ENCODE results near the gene SLC23A3.

Gene SLC23A3

DNA sequence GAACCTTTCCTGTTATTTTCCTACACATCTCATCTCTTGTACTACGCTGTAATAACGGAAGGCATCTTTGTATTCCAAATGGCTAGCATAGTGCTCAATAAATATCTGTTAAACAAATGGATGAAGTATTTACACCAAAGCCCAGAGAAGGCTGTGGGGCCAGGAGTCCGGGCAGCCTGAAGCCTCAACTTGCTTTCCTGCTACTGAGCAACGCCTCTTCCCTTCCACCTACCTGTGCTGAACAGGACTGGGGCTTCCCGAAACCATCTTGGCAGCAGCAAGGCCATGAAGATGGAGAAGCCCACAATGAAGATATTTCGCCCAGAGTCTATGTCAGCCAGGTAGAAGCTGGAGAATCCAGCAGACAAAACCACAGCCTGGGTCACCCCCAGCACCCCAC lies 6.7 kb downstream of the SLC23A3 start:
- Histone ChIP-seq H3K27me3 (no peaks in the 10 kb centered on the region), H3K36me3 (peaks cover 0 to under 1% (median 0%) of the 10 kb centered on the region in 3 donors), H3K4me1 (peaks cover 0 to 12% (median 10%) of the 10 kb centered on the region in 4 donors), H3K27ac (no peak overlapping the region), H3K9me3 (no peaks in the 10 kb centered on the region), H3K4me3 (no peak overlapping the region)
- intact Hi-C loops (cut with DNase I; ENCODE audit: low total_unique reads), result no loop called here
- TF ChIP-seq, protein P1, sequence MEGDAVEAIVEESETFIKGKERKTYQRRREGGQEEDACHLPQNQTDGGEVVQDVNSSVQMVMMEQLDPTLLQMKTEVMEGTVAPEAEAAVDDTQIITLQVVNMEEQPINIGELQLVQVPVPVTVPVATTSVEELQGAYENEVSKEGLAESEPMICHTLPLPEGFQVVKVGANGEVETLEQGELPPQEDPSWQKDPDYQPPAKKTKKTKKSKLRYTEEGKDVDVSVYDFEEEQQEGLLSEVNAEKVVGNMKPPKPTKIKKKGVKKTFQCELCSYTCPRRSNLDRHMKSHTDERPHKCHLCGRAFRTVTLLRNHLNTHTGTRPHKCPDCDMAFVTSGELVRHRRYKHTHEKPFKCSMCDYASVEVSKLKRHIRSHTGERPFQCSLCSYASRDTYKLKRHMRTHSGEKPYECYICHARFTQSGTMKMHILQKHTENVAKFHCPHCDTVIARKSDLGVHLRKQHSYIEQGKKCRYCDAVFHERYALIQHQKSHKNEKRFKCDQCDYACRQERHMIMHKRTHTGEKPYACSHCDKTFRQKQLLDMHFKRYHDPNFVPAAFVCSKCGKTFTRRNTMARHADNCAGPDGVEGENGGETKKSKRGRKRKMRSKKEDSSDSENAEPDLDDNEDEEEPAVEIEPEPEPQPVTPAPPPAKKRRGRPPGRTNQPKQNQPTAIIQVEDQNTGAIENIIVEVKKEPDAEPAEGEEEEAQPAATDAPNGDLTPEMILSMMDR (IDR thresholded peaks at IDR 0.05), result no peak
- DNase-seq, result no peak

GRCh38 chr2:219161097-219161496 lies 8.7 kb downstream of the SLC23A3 start:
- Histone ChIP-seq H3K9me3 (no peaks in the 10 kb centered on the region), H3K36me3 (peaks cover 12 to 20% (median 12%) of the 10 kb centered on the region in 3 donors), H3K27ac (peak overlapping the region; percentile 91 to 92), H3K27me3 (no peaks in the 10 kb centered on the region), H3K4me3 (peak overlapping the region; percentile 66 to 84), H3K4me1 (peaks cover 0 to 12% (median 10%) of the 10 kb centered on the region in 4 donors)
- TF ChIP-seq, protein P1 (IDR thresholded peaks at IDR 0.05), result no peak
- no peak for DNase-seq
- intact Hi-C loops (cut with DNase I; ENCODE audit: low total_unique reads), result no loop called here

GRCh38 chr2:219160186-219161017 lies 9.4 kb downstream of the SLC23A3 start, which contains the start of gene NHEJ1:
NHEJ1 (minus strand) TSS chr2:219160815; CDS start chr2:219158362, 2,453 bp downstream.
- DNase-seq, result peak; percentile 99
- Histone ChIP-seq H3K36me3 (peaks cover 16 to 27% (median 18%) of the 10 kb centered on the region in 3 donors), H3K4me1 (peaks cover 0 to 12% (median 10%) of the 10 kb centered on the region in 4 donors), H3K4me3 (peak within 1 kb of the TSS; percentile 66 to 84), H3K27me3 (no peaks in the 10 kb centered on the region), H3K27ac (peak within 1 kb of the TSS; percentile 91 to 92), H3K9me3 (no peaks in the 10 kb centered on the region)
- TF ChIP-seq, protein P1 (IDR thresholded peaks at IDR 0.05), result peak; percentile 97 to 100
- intact Hi-C loops (cut with DNase I; ENCODE audit: low total_unique reads), result loop anchor here (1.0 kb wide), 1 partner anchor 135 kb away; no protein-coding TSS in a partner anchor

- Histone ChIP-seq H3K27ac (peak overlapping the region; percentile 91 to 92), H3K27me3 (no peaks in the 10 kb centered on the region), H3K36me3 (peaks cover 16 to 27% (median 18%) of the 10 kb centered on the region in 3 donors), H3K9me3 (no peaks in the 10 kb centered on the region), H3K4me3 (peak overlapping the region; percentile 66 to 84), H3K4me1 (peaks cover 0 to 12% (median 10%) of the 10 kb centered on the region in 4 donors)
- intact Hi-C loops (cut with DNase I; ENCODE audit: low total_unique reads), result loop anchor here (1.0 kb wide), 1 partner anchor 136 kb away; no protein-coding TSS in a partner anchor
- DNase-seq, result no peak
- TF ChIP-seq, protein P1 (IDR thresholded peaks at IDR 0.05), result no peak
Observed at GRCh38 chr2:219159771-219160185, 10.1 kb downstream of the SLC23A3 start.

DNA sequence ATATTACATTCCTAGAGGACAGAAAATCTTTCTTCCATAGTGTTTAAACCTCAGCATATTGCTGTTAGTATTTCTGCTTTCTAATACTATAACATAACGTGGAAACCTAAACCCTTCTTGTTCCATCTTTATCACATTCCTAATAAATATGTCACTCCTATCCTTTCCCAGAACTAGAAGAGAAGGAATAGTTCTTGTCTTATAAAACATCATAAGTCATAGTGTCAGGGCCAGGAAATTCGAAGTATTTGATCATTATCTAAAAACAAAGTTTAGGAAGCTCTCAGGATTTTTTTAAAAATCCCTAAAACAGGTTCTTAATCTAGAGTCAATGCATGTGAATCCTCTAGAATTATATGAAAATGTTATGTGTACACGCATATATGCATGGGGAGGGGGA lies 11.2 kb downstream of the SLC23A3 start:
- H3K4me1 ChIP-seq, result peaks cover 0 to 12% (median 10%) of the 10 kb centered on the region in 4 donors
- no peaks in the 10 kb centered on the region for H3K9me3 ChIP-seq
- H3K27ac ChIP-seq, result no peak overlapping the region
- intact Hi-C loops (cut with DNase I; ENCODE audit: low total_unique reads), result no loop called here
- TF ChIP-seq, protein P1 (IDR thresholded peaks at IDR 0.05), result no peak
- peaks cover 18 to 29% (median 23%) of the 10 kb centered on the region in 3 donors for H3K36me3 ChIP-seq
- no peak for DNase-seq
- H3K27me3 ChIP-seq, result no peaks in the 10 kb centered on the region
- H3K4me3 ChIP-seq, result no peak overlapping the region
